Testis (tissue), 5 donors: ENCODE data around the gene POLE. TPM values are rescaled to one million over a fixed set of nuclear protein-coding genes. Genes with fewer than 3 reads are reported as not detected.
A peak's percentile ranks its signal among the peaks of the same experiment; 100 is the strongest.

Source experiments
- DNase-seq: peaks from one replicate; pipeline ENCODE4 v3.0.0-alpha.2; 2019
- H3K27ac ChIP-seq, 2 donors: fragments of 200-600 bp; sonication (generic); one replicate each; pipeline ENCODE4 v1.5.1; 2019
- H3K27me3 ChIP-seq: fragments of 200-600 bp; sonication (generic); one replicate; pipeline ENCODE4 v1.5.1; 2019
- H3K36me3 ChIP-seq: fragments of 200-600 bp; sonication (generic); one replicate; pipeline ENCODE4 v1.5.1; 2017; ENCODE audit warnings: low read depth; ENCODE audit errors: missing control alignments
- H3K4me1 ChIP-seq: fragments of 200-600 bp; sonication (generic); one replicate; pipeline ENCODE4 v1.5.1; 2019
- H3K4me3 ChIP-seq, 2 donors: fragments of 200-600 bp; sonication (generic); one replicate each; pipeline ENCODE4 v1.5.1; 2017 to 2019
- H3K9me3 ChIP-seq: fragments of 200-600 bp; sonication (generic); one replicate; pipeline ENCODE4 v1.5.1; 2017
- POLR2A ChIP-seq: fragments of 450-650 bp; IDR thresholded peaks from one replicate; pipeline ENCODE4 v1.6.1; 2017; ENCODE audit warnings: antibody characterized with exemption, mild to moderate bottlenecking, moderate library complexity
- WGBS, 2 donors: methylation state at CpG; one replicate each; pipeline ENCODE4 v1.1.5; 2018; 5-methylcytosine and 5-hydroxymethylcytosine counted together
- intact Hi-C: fragments of 100-400 bp; cut with DNase I; formaldehyde crosslinking; loops from one replicate; pipeline ENCODE4 v1.15.1; 2023; ENCODE audit warnings: low total_unique reads
- long read RNA-seq, 2 donors: transcript quantifications; one replicate each; lab custom pipeline, GENCODE V29; 2026
- polyA plus RNA-seq: library from polyadenylated mRNA; stranded (reverse); fragments of 350-450 nt; fragmentation: Illumina TruSeq; extraction: RNeasy Lipid Tissue Mini Kit (QIAGEN cat#74804); gene quantifications from one replicate; pipeline ENCODE4 v1.2.3, GENCODE V29; 2014; ENCODE audit warnings: low read depth, low replicate concordance; ENCODE audit not compliant: insufficient read depth
- total RNA-seq, 2 donors: library from RNA; depleted of rRNA; stranded (reverse); fragments of >200 nt; gene quantifications; one replicate each; pipeline ENCODE4 v1.2.3, GENCODE V29; 2016
- TF ChIP-seq, protein P1 (sequence below), 3 experiments: fragments of 450-650 bp in 2 of 3; fragments of 200-600 bp in 1 of 3; sonication (generic) in 1 of 3; IDR thresholded peaks; one replicate each; pipeline ENCODE4 v1.5.1; 2016 to 2019; ENCODE audit warnings: antibody characterized with exemption in 3 of 3, mild to moderate bottlenecking in 2 of 3, moderate library complexity in 1 of 3

The POLE gene
- total RNA-seq (100 to 1,000 TPM; 123 to 288 TPM), polyA plus RNA-seq (76.8 TPM)
- long read RNA-seq, donor 1, full-length matches to known transcripts: 2 of 2 reads
- long read RNA-seq, donor 1, partial matches to known transcripts: 0 of 2 reads
- long read RNA-seq, donor 1, other reads (novel, unspliced or antisense): 0 of 2 reads
- long read RNA-seq, donor 2: 0 reads

- peak; percentile 97 for DNase-seq
- TF ChIP-seq POLR2A: no peak
- TF ChIP-seq, protein P1, sequence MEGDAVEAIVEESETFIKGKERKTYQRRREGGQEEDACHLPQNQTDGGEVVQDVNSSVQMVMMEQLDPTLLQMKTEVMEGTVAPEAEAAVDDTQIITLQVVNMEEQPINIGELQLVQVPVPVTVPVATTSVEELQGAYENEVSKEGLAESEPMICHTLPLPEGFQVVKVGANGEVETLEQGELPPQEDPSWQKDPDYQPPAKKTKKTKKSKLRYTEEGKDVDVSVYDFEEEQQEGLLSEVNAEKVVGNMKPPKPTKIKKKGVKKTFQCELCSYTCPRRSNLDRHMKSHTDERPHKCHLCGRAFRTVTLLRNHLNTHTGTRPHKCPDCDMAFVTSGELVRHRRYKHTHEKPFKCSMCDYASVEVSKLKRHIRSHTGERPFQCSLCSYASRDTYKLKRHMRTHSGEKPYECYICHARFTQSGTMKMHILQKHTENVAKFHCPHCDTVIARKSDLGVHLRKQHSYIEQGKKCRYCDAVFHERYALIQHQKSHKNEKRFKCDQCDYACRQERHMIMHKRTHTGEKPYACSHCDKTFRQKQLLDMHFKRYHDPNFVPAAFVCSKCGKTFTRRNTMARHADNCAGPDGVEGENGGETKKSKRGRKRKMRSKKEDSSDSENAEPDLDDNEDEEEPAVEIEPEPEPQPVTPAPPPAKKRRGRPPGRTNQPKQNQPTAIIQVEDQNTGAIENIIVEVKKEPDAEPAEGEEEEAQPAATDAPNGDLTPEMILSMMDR (IDR thresholded peaks at IDR 0.05): peak in 2 of 3 experiments; percentile 4 to 14
- peak within 1 kb of the TSS; percentile 75 to 86 for H3K4me3 ChIP-seq
- H3K9me3 ChIP-seq: no peaks in the 10 kb centered on the region
- WGBS, 2 donors: 0 to 1% methylated on average over 35 to 82 of the region's 134 CpGs
- intact Hi-C loops: no loop called here
- peaks cover 7% of the 10 kb centered on the region for H3K4me1 ChIP-seq
- H3K27ac ChIP-seq: peak within 1 kb of the TSS in 1 of 2 donors; percentile 72
- H3K27me3 ChIP-seq: no peaks in the 10 kb centered on the region
- H3K36me3 ChIP-seq: no peaks in the 10 kb centered on the region
These were observed at the start of gene POLE, which contains the start of gene PXMP2 for GRCh38 chr12:132687211-132688164. Gene POLE (minus strand): TSS chr12:132687342. CDS start chr12:132687315, 27 bp downstream. Gene PXMP2 (plus strand): TSS chr12:132687587. CDS start chr12:132687671, 84 bp downstream.

DNA sequence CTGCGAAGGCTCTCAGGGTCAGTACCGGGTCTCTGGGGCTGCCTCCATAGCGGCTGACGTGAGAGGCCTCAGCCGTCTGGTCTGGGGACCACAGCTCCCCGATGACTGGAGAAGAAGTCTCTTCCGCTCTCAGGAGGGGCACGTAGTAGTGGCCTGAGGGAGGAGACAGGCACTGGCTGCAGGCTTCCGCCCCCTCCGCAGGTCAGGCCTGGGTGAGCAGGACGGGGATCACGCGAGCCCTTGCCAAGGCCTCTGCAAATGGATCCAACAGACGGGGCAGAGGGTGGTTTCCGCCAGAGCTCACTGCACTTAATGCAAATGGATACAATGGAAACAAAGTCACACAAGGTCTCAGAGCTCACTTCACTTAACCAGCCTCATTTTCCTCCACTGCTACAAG, 49.8 kb upstream of the POLE start:
- TF ChIP-seq, protein P1 (IDR thresholded peaks at IDR 0.05): no peak
- no peak for TF ChIP-seq POLR2A
- Histone ChIP-seq H3K4me3 (no peak overlapping the region), H3K9me3 (no peaks in the 10 kb centered on the region), H3K36me3 (no peaks in the 10 kb centered on the region), H3K27ac (no peak overlapping the region), H3K27me3 (no peaks in the 10 kb centered on the region), H3K4me1 (no peaks in the 10 kb centered on the region)
- 85 to 90% methylated on average over 13 to 15 of the region's 15 CpGs for WGBS, 2 donors
- intact Hi-C loops: no loop called here
- no peak for DNase-seq

DNA sequence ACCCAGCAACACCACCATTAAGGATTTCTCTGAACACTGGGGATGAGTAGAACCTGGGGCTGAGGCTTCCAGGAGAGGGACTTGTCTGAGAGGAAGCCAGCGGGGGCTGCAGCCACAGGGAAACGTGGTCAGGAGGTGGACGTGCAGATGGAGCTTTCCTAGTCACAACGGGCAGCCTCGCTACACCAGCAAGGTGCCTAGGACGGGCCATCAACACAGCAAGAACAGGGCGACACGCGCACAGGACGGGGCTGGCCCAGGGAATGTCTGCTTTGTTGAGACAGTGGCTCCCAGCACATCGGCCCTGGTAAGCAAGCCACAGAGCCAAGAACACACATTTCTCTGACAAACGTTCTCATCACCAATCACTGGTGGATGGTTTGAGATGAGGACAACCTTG, 49.2 kb upstream of the POLE start:
- Histone ChIP-seq H3K27me3 (no peaks in the 10 kb centered on the region), H3K4me3 (no peak overlapping the region), H3K36me3 (no peaks in the 10 kb centered on the region), H3K27ac (no peak overlapping the region), H3K9me3 (no peaks in the 10 kb centered on the region), H3K4me1 (no peaks in the 10 kb centered on the region)
- WGBS, 2 donors: 92% methylated on average over 12 of the region's 12 CpGs
- no peak for DNase-seq
- TF ChIP-seq POLR2A: no peak
- TF ChIP-seq, protein P1 (IDR thresholded peaks at IDR 0.05): no peak
- intact Hi-C loops: no loop called here

DNA sequence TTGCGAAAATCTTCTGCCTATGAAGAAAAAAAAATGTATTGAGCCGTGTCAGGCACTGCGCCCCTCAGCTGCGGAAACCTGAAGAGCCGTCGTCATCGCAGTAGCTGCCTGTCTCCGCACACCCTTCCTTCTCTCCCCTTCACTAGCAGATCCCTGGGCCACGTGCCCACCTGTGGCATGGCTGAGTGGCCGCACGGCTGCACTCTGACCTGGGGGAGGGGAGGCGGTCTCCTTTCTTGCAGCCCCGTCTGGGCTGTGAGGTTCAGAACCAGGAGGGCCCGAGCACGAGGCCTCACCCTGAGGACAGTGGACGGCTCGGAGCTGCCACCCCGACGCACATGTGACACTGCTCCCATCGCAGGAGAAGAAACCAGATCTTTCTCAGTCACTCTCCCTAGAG, 48.4 kb upstream of the POLE start:
- H3K9me3 ChIP-seq: no peaks in the 10 kb centered on the region
- WGBS, 2 donors: 88 to 89% methylated on average over 19 to 20 of the region's 20 CpGs
- intact Hi-C loops: no loop called here
- H3K27ac ChIP-seq: no peak overlapping the region
- no peak for TF ChIP-seq POLR2A
- TF ChIP-seq, protein P1 (IDR thresholded peaks at IDR 0.05): no peak
- H3K36me3 ChIP-seq: no peaks in the 10 kb centered on the region
- H3K4me3 ChIP-seq: no peak overlapping the region
- H3K4me1 ChIP-seq: no peaks in the 10 kb centered on the region
- DNase-seq: no peak
- H3K27me3 ChIP-seq: no peaks in the 10 kb centered on the region
